ENCODE results near the gene GRIA1.

DNA sequence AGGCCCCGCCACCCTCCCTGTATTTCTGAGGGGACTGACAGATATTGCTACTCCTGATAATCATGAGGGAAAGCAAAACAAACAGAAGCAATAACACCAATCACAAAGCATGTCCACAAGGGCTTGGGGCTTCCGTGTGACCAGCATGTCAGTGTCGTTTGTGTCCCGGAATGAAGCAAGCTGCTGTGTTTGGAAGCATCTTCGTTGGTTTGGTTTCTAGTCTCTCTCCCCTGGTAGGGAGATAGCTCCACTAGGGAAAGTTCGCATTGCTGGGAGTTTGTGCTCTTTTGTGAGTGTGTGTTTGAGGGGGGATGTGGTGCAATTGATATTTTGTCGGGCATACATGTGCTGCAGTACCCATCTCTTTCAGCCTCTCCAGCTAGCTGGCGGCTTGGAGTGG, 1.4 kb downstream of the GRIA1 start:
- TF ChIP-seq, protein P1, sequence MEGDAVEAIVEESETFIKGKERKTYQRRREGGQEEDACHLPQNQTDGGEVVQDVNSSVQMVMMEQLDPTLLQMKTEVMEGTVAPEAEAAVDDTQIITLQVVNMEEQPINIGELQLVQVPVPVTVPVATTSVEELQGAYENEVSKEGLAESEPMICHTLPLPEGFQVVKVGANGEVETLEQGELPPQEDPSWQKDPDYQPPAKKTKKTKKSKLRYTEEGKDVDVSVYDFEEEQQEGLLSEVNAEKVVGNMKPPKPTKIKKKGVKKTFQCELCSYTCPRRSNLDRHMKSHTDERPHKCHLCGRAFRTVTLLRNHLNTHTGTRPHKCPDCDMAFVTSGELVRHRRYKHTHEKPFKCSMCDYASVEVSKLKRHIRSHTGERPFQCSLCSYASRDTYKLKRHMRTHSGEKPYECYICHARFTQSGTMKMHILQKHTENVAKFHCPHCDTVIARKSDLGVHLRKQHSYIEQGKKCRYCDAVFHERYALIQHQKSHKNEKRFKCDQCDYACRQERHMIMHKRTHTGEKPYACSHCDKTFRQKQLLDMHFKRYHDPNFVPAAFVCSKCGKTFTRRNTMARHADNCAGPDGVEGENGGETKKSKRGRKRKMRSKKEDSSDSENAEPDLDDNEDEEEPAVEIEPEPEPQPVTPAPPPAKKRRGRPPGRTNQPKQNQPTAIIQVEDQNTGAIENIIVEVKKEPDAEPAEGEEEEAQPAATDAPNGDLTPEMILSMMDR (IDR thresholded peaks at IDR 0.05) = no peak
- no peak for TF ChIP-seq POLR2A (IDR thresholded peaks at IDR 0.05)
